ENCODE results near the gene MAPT. TPM values are rescaled to one million over a fixed set of nuclear protein-coding genes. Genes with fewer than 3 reads are reported as not detected.

Gene MAPT
- total RNA-seq, 2 experiments from 2014 or later: 1.3 to 1.4 TPM

GRCh38 chr17:45886852-45887251 lies 7.5 kb upstream of the MAPT start:
- CTCF ChIA-PET: interaction anchor here (1.4 kb wide), 1 partner anchor 128 kb away, joined by 3 read pairs; no protein-coding TSS in a partner anchor
- Mint-ChIP-seq H3K27me3 (peaks cover 4% of the 10 kb centered on the region), H3K4me3 (no peak overlapping the region), H3K9me3 (peaks cover 9% of the 10 kb centered on the region), H3K27ac (no peak overlapping the region), H3K36me3 (ENCODE audit: low read depth) (no peaks in the 10 kb centered on the region), H3K4me1 (ENCODE audit: low read depth) (peaks cover 9% of the 10 kb centered on the region)
- intact Hi-C loops (cut with micrococcal nuclease): no loop called here
- no peak for ATAC-seq
- TF ChIP-seq CTCF (IDR thresholded peaks at IDR 0.05): no peak
- POLR2A ChIA-PET: no interaction called here
- DNase-seq: no peak

GRCh38 chr17:45888392-45888791 lies 6.0 kb upstream of the MAPT start:
- intact Hi-C loops (cut with micrococcal nuclease): no loop called here
- H3K9me3 Mint-ChIP-seq: peaks cover 9% of the 10 kb centered on the region
- no peaks in the 10 kb centered on the region for H3K36me3 Mint-ChIP-seq (ENCODE audit: low read depth)
- DNase-seq (peak; percentile 33), ATAC-seq (peak; percentile 74)
- H3K27ac Mint-ChIP-seq: no peak overlapping the region
- no peak for TF ChIP-seq CTCF (IDR thresholded peaks at IDR 0.05)
- peaks cover 6% of the 10 kb centered on the region for H3K27me3 Mint-ChIP-seq
- H3K4me1 Mint-ChIP-seq (ENCODE audit: low read depth): peaks cover 9% of the 10 kb centered on the region
- CTCF ChIA-PET: interaction anchor here (0.8 kb wide), 1 partner anchor 9 kb away, joined by 4 read pairs; no protein-coding TSS in a partner anchor
- POLR2A ChIA-PET: interaction anchor here (0.9 kb wide), 1 partner anchor 12 kb away, joined by 3 read pairs; no protein-coding TSS in a partner anchor
- no peak overlapping the region for H3K4me3 Mint-ChIP-seq

GRCh38 chr17:45889579-45889978 lies 4.8 kb upstream of the MAPT start:
- H3K27me3 Mint-ChIP-seq: peaks cover 7% of the 10 kb centered on the region
- no peak for ATAC-seq
- no peak overlapping the region for H3K27ac Mint-ChIP-seq
- H3K4me1 Mint-ChIP-seq (ENCODE audit: low read depth): peaks cover 11% of the 10 kb centered on the region
- no peak for DNase-seq
- intact Hi-C loops (cut with micrococcal nuclease): no loop called here
- H3K36me3 Mint-ChIP-seq (ENCODE audit: low read depth): no peaks in the 10 kb centered on the region
- H3K4me3 Mint-ChIP-seq: no peak overlapping the region
- no peak for TF ChIP-seq CTCF (IDR thresholded peaks at IDR 0.05)
- ChIA-PET CTCF (no interaction called here), POLR2A (no interaction called here)
- peaks cover 7% of the 10 kb centered on the region for H3K9me3 Mint-ChIP-seq

- Mint-ChIP-seq H3K9me3 (no peaks in the 10 kb centered on the region), H3K27ac (no peak overlapping the region), H3K27me3 (peaks cover 35% of the 10 kb centered on the region), H3K4me1 (ENCODE audit: low read depth) (peaks cover 22% of the 10 kb centered on the region), H3K4me3 (peak overlapping the region; percentile 75), H3K36me3 (ENCODE audit: low read depth) (no peaks in the 10 kb centered on the region)
- intact Hi-C loops (cut with micrococcal nuclease): no loop called here
- no peak for ATAC-seq
- no peak for DNase-seq
- CTCF ChIA-PET: interaction anchor here (0.8 to 2.5 kb wide), 11 partner anchors 9 to 148 kb away, joined by 4 to 14 read pairs (median 5); partner anchors contain the start of gene CRHR1
- no peak for TF ChIP-seq CTCF (IDR thresholded peaks at IDR 0.05)
- POLR2A ChIA-PET: interaction anchor here (1.2 to 1.8 kb wide), 2 partner anchors 14 to 15 kb away, joined by 4 read pairs; no protein-coding TSS in a partner anchor
Measured at GRCh38 chr17:45893725-45894021, 681 bp upstream of the MAPT start.

GRCh38 chr17:45895304-45895968 lies 1.1 kb downstream of the MAPT start:
- no peaks in the 10 kb centered on the region for H3K36me3 Mint-ChIP-seq (ENCODE audit: low read depth)
- ChIA-PET CTCF (no interaction called here), POLR2A (no interaction called here)
- H3K27me3 Mint-ChIP-seq: peaks cover 52% of the 10 kb centered on the region
- no peak for TF ChIP-seq CTCF (IDR thresholded peaks at IDR 0.05)
- H3K4me1 Mint-ChIP-seq (ENCODE audit: low read depth): peaks cover 19% of the 10 kb centered on the region
- peak overlapping the region; percentile 75 for H3K4me3 Mint-ChIP-seq
- ATAC-seq: no peak
- no peaks in the 10 kb centered on the region for H3K9me3 Mint-ChIP-seq
- intact Hi-C loops (cut with micrococcal nuclease): no loop called here
- DNase-seq: peak; percentile 17
- H3K27ac Mint-ChIP-seq: no peak overlapping the region

All from activated CD8-positive, alpha-beta T cell treated with anti-CD3 and anti-CD28 coated beads for 36 hours (primary cell).